NCI-H748 treated with DMSO at 0.1 percent for 48 hours (cell line): ENCODE measurements around the gene ANXA3.
A peak's percentile ranks its signal among the peaks of the same experiment; 100 is the strongest.
"Not testable (repeated sequence)": the region's sequence is repeated elsewhere in the genome, so short reads cannot be mapped to it uniquely, and the experiment has no call there.

Source experiments
- DNase-seq: peaks from one replicate; lab custom pipeline; 2025; lab: John Stamatoyannopoulos, UW

The ANXA3 gene

DNA sequence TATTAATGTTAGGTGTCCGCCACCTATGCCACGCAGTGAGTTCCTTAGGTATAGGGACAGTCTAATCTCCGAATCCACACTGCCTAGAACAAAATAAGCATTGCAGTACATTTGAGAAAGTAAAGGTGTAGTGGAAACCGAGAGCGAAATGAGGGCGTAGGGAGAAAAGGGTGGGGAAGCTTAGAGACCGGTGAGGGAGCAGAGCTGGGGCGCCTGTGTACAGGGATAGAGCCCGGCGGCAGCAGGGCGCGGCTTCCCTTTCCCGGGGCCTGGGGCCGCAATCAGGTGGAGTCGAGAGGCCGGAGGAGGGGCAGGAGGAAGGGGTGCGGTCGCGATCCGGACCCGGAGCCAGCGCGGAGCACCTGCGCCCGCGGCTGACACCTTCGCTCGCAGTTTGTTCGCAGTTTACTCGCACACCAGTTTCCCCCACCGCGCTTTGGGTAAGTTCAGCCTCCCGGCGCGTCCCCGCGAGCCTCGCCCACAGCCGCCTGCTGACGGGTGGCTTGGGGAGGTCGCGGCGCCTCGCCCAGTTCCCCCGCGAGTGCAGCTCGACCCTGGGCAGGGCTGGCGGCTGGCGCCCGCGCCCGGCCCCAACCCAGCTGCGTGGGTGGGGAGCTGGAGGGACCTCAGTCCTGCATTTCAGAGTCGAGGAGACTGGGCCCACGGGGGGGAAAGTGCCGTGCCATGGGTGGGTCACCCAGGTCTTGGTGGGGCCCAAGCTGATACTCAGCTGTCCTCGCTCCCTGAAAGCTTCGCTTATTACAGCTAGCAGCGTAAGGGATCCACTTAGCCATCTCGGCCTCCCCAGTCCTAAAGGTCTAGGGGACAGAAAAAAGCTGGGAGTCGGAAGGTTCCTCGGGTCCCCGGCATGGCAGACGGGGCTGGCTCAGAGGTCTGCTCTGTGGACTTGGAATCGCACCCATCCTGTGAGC lies at the start of gene ANXA3:
Gene ANXA3 (plus strand): TSS at position 351 of the 932 bp plus-strand sequence. CDS start 2,704 bp downstream, outside the sequence.
- peak; percentile 16 for DNase-seq

DNA sequence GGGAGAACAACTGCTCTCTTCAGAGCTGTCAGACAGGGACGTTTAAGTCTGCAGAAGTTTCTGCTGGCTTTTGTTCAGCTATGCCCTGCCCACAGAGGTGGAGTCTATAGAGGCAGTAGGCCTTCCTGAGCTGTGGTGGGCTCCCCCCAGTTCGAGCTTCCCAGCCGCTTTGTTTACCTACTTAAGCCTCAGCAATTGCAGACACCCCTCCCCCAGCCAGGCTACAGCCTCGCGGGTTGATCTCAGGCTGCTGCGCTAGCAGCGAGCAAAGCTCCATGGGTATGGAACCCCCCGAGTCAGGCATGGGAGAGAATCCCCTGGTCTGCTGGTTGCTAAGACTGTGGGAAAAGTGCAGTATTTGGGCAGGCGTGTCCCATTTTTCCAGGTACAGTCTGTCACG lies 45.3 kb upstream of the ANXA3 start:
- DNase-seq: not testable (repeated sequence)

DNA sequence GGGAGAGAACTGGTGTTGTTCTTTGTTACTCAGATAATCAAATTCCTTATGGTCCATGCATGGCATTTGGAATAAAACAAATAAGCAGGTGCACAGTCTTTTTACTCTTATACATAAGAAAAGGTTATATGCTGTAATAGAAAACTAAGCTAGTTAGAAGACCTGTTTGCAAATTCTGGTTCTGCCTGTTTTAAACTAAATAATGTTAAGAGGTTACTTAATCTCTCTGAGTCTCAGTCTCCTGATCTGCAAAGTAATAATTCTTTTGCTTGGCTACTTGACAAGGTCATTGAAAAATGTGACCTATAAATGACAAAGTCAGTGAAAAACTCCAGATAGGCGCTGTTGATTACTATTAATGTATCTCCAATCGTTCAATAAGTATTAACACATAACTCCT lies 42.5 kb upstream of the ANXA3 start:
- DNase-seq: no peak

DNA sequence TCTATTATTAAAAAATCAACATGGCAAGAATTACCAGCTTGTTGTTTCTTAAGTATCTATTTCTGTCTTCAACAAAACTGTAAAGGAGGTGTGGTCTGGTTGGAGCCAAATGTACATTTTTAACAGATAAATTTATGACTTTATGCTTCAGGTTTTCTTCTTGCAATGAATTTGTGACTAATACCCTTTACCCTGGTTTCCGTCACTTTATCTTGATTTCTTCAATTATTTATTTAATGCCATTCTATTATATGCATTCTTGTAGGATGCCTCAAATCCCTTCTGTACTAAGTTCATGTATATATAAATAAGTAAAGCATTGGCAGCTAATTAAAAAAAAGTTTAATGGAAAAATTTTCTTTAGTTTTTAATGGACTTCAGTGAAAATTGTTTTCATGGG lies 41.5 kb upstream of the ANXA3 start:
- no peak for DNase-seq

GRCh38 chr4:78510681-78511080 lies 40.9 kb upstream of the ANXA3 start:
- DNase-seq: no peak

DNA sequence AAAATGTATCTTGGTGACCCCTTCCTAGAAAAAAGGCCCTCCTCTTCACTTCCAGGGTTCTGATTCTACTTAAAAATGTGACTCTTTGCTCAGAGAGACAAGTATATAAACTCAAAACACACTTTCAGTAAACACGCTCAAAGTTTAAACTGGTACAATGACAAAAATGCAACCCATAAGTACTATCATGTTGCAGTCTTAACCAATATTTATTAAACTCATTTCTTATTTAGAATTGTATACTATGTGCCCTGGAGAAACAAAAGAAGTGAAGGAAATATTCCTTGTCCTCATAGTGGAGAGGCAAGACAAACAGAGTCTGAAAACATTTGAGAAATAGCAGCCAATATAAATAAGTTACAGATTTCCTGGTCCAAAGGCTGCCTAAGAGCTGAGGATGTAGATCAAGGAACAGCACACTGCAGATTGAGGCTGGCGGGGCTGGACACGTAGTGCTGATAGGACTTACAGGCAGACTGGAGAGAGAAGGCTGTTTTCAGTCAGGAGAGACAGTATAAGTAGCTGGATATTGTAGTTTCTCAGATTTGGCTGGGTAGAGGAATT lies 39.1 kb upstream of the ANXA3 start:
- DNase-seq: no peak

- DNase-seq: no peak
Measured at GRCh38 chr4:78513411-78513975, 38.1 kb upstream of the ANXA3 start.

- peak; percentile 32 for DNase-seq
Measured at GRCh38 chr4:78517050-78517652, 34.4 kb upstream of the ANXA3 start.

DNA sequence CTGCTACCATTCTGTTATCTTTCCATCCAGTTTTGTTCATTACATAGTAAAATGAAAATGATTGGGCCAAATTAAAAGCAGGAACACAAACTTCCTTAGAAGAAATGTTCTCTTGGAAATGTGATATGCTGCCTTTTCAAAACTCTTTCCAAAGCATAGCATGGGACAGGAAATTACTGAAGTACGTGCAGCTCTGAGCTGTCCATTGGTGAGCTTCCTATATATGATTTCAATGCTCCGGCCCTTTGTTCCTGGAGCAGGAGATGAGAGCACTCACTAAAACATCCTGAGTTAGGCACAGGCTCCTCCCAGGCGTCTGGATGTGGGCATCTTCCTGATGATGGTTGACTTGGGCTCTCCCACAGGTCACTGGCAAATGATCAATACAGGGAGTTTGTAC lies 33.0 kb upstream of the ANXA3 start:
- DNase-seq: no peak

- DNase-seq: no peak
Measured at GRCh38 chr4:78519962-78520361, 31.6 kb upstream of the ANXA3 start.

DNA sequence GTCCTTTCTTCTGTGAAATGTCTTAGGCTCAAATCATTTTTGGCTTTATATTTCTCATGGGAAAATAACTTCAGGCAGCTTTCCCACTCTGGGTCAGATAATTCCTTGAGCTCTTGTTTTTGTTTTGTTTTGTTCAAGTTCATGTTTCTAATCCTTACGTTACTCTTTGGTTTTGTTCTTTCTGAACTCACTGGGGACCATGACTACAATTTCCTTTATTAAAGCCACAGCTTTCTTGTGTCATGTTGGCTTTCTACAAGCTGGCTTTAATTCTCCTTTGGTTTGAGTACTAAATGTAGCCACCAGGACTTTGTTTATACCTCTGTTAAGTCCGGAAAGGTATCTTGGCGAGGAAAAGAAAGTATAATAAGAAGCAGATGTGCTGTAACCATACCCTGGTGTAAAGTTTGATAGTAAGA lies 30.8 kb upstream of the ANXA3 start:
- DNase-seq: no peak

GRCh38 chr4:78524009-78524408 lies 27.6 kb upstream of the ANXA3 start:
- DNase-seq: no peak

- no peak for DNase-seq
Measured at GRCh38 chr4:78525559-78525958, 26.0 kb upstream of the ANXA3 start.

- DNase-seq: no peak
Measured at GRCh38 chr4:78527103-78527502, 24.5 kb upstream of the ANXA3 start.

GRCh38 chr4:78527555-78527954 lies 24.0 kb upstream of the ANXA3 start:
- no peak for DNase-seq

GRCh38 chr4:78528327-78528726 lies 23.2 kb upstream of the ANXA3 start:
- no peak for DNase-seq

- DNase-seq: no peak
Measured at GRCh38 chr4:78529569-78530209, 21.9 kb upstream of the ANXA3 start.

DNA sequence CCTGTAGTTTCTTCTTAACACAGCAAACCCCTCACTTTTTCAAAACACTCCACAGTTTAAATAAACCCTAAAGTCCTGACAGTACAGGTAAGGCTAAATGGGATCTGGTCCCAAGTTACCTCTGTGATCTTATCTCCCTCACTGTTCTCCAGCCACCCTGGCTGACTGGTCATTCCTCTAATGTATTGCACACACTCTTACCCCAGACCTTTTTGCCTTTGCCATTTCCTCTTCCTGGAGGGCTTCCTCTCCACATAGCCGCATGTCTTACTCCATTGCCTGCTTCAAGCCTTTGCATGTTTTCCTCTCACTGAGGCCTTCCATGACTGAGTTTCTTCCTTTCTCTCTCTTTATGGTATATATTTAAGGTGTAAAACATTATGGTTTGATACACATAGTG lies 19.5 kb upstream of the ANXA3 start:
- no peak for DNase-seq

- no peak for DNase-seq
Measured at GRCh38 chr4:78533854-78534253, 17.7 kb upstream of the ANXA3 start.

DNA sequence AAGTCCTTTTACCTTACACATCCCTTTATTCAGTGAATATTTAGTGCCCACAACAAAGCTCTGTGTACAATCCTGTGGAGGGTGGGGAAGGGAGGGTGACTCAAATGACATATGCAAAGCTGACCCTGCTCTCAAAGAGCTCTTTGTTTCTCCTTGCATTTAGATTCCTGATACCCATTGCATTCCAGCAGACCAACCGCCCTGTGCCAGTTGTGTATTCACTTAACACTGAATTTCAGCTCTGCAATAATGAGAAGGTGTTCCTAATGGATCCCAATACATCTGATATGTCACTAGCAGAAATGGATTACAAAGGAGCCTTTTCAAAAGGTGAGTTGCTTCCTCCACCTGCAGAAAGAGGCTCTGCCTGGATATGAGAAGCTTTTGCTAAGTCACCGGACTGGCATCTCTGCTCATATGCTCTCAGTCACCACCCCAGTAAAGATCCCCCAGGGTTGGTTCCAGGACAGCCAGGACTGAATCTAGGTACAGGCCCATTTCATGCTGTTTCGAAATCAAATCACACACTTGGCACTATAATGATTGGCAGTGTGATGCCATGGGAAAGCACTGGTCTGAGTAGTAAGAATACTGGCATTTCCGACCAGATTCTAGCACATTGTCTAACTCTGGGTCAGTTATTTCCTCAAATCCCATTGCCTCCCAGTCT lies 17.1 kb upstream of the ANXA3 start:
- DNase-seq: no peak

GRCh38 chr4:78542373-78542772 lies 9.2 kb upstream of the ANXA3 start:
- no peak for DNase-seq
